ENCODE measurements around the gene ACSL6. TPM values are rescaled to one million over a fixed set of nuclear protein-coding genes. Genes with fewer than 3 reads are reported as not detected.

ACSL6 gene
- total RNA-seq, 2 donors from 2014 or later, result 0.04 to 0.73 TPM

GRCh38 chr5:131990716-131991115 is 20.7 kb downstream of the ACSL6 start:
- H3K36me3 Mint-ChIP-seq (ENCODE audit: low read depth), result no peaks in the 10 kb centered on the region
- no peaks in the 10 kb centered on the region for H3K9me3 Mint-ChIP-seq
- no peaks in the 10 kb centered on the region for H3K36me3 ChIP-seq (ENCODE audit: control insufficient read depth, insufficient read depth, low read length)
- H3K4me3 ChIP-seq (ENCODE audit: low read length), result no peak overlapping the region
- no peaks in the 10 kb centered on the region for H3K27me3 Mint-ChIP-seq (ENCODE audit: insufficient read depth)
- TF ChIP-seq, protein P1, sequence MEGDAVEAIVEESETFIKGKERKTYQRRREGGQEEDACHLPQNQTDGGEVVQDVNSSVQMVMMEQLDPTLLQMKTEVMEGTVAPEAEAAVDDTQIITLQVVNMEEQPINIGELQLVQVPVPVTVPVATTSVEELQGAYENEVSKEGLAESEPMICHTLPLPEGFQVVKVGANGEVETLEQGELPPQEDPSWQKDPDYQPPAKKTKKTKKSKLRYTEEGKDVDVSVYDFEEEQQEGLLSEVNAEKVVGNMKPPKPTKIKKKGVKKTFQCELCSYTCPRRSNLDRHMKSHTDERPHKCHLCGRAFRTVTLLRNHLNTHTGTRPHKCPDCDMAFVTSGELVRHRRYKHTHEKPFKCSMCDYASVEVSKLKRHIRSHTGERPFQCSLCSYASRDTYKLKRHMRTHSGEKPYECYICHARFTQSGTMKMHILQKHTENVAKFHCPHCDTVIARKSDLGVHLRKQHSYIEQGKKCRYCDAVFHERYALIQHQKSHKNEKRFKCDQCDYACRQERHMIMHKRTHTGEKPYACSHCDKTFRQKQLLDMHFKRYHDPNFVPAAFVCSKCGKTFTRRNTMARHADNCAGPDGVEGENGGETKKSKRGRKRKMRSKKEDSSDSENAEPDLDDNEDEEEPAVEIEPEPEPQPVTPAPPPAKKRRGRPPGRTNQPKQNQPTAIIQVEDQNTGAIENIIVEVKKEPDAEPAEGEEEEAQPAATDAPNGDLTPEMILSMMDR (conservative IDR thresholded peaks at IDR 0.05), result no peak
- H3K9ac ChIP-seq (ENCODE audit: extremely low read depth, low read length, poor library complexity, severe bottlenecking), result no peak overlapping the region
- peaks cover 7% of the 10 kb centered on the region for H3K4me1 ChIP-seq (ENCODE audit: control insufficient read depth, insufficient read depth, low read length)
- H3K4me3 Mint-ChIP-seq, result no peak overlapping the region
- H3K4me1 Mint-ChIP-seq, result peaks cover 10% of the 10 kb centered on the region
- no peaks in the 10 kb centered on the region for H3K9me3 ChIP-seq (ENCODE audit: control insufficient read depth, low read length)
- H3K27ac ChIP-seq (ENCODE audit: low read depth, low read length), result no peak overlapping the region
- 93 to 98% methylated on average over 9 to 13 of the region's 13 CpGs for WGBS, 2 experiments (ENCODE audit: insufficient coverage in 1 of 2, insufficient read length in 1 of 2)
- H3K27ac Mint-ChIP-seq, result no peak overlapping the region
- H3K27me3 ChIP-seq (ENCODE audit: control insufficient read depth, insufficient read depth, low read length, poor library complexity, severe bottlenecking), result no peaks in the 10 kb centered on the region
- no peak for DNase-seq

DNA sequence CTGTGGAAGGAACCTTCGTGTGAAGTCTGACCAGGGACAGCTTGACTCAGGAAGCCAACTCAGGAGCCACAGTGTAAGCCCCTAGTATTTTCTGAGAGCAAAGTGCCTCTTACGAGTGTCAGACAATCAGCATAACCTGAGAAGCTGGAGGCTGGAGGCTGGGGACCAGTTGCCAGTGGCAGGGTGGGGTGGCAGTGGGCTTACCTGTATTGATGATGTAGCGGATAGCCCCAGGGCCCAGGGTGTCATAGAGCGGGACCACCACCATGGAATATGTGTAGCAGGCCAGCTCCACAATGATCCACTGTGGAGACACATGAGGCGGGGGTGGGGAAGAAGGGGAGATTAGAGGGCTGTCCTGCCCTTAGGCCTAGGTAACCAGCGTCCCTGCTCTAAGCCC is 22.9 kb downstream of the ACSL6 start:
- Mint-ChIP-seq H3K9me3 (no peaks in the 10 kb centered on the region), H3K4me1 (no peaks in the 10 kb centered on the region), H3K4me3 (no peak overlapping the region), H3K27ac (no peak overlapping the region), H3K36me3 (ENCODE audit: low read depth) (no peaks in the 10 kb centered on the region), H3K27me3 (ENCODE audit: insufficient read depth) (no peaks in the 10 kb centered on the region)
- H3K27ac ChIP-seq (ENCODE audit: low read depth, low read length), result no peak overlapping the region
- H3K9me3 ChIP-seq (ENCODE audit: control insufficient read depth, low read length), result no peaks in the 10 kb centered on the region
- no peaks in the 10 kb centered on the region for H3K4me1 ChIP-seq (ENCODE audit: control insufficient read depth, insufficient read depth, low read length)
- no peak overlapping the region for H3K4me3 ChIP-seq (ENCODE audit: low read length)
- H3K36me3 ChIP-seq (ENCODE audit: control insufficient read depth, insufficient read depth, low read length), result no peaks in the 10 kb centered on the region
- H3K9ac ChIP-seq (ENCODE audit: extremely low read depth, low read length, poor library complexity, severe bottlenecking), result no peak overlapping the region
- WGBS, 2 experiments (ENCODE audit: insufficient coverage in 1 of 2, insufficient read length in 1 of 2), result 94 to 100% methylated on average over 1 to 6 of the region's 6 CpGs
- TF ChIP-seq, protein P1 (conservative IDR thresholded peaks at IDR 0.05), result no peak
- H3K27me3 ChIP-seq (ENCODE audit: control insufficient read depth, insufficient read depth, low read length, poor library complexity, severe bottlenecking), result no peaks in the 10 kb centered on the region
- DNase-seq, result no peak

DNA sequence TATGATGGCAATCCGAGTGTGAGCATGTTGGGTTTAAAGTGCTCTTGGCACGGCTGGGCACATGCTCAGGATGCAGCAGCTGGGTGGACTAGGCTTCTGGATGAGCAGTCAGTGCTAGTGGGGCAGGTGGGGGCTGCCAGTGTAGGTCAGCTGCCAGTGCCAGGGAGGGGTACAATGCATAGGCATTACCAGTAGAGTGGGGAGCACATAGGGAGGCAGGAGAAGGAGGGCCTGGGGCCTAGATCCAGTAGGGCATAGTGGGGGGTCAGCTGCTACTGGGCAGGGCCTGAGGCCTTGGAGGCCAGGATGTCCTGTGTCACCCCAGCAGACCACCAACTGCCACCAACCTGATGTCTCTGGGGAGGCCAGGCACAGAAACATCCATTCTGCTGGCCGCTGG is 24.2 kb downstream of the ACSL6 start:
- H3K9me3 ChIP-seq (ENCODE audit: control insufficient read depth, low read length), result no peaks in the 10 kb centered on the region
- whole genome bisulfite sequencing, 2 experiments (ENCODE audit: insufficient coverage in 1 of 2, insufficient read length in 1 of 2), result 82% methylated on average over 3 of the region's 3 CpGs; no CpG with 5 or more reads in 1 of the 2 experiments

More for the DNA sequence above, 24.2 kb downstream of the ACSL6 start:
- DNase-seq, result no peak
- H3K36me3 ChIP-seq (ENCODE audit: control insufficient read depth, insufficient read depth, low read length), result no peaks in the 10 kb centered on the region
- no peak overlapping the region for H3K4me3 ChIP-seq (ENCODE audit: low read length)
- no peak overlapping the region for H3K27ac Mint-ChIP-seq
- TF ChIP-seq, protein P1 (conservative IDR thresholded peaks at IDR 0.05), result no peak
- no peaks in the 10 kb centered on the region for H3K4me1 Mint-ChIP-seq
- no peaks in the 10 kb centered on the region for H3K27me3 ChIP-seq (ENCODE audit: control insufficient read depth, insufficient read depth, low read length, poor library complexity, severe bottlenecking)
- no peak overlapping the region for H3K27ac ChIP-seq (ENCODE audit: low read depth, low read length)
- H3K9ac ChIP-seq (ENCODE audit: extremely low read depth, low read length, poor library complexity, severe bottlenecking), result no peak overlapping the region
- H3K9me3 Mint-ChIP-seq, result no peaks in the 10 kb centered on the region
- no peak overlapping the region for H3K4me3 Mint-ChIP-seq
- H3K27me3 Mint-ChIP-seq (ENCODE audit: insufficient read depth), result no peaks in the 10 kb centered on the region
- H3K4me1 ChIP-seq (ENCODE audit: control insufficient read depth, insufficient read depth, low read length), result no peaks in the 10 kb centered on the region
- no peaks in the 10 kb centered on the region for H3K36me3 Mint-ChIP-seq (ENCODE audit: low read depth)

All from endodermal cell (in vitro differentiated cells).